H1 (cell line): Measurements from ENCODE around the gene KLF7. TPM values are rescaled to one million over a fixed set of nuclear protein-coding genes. Genes with fewer than 3 reads are reported as not detected.

ENCODE experiments used
- CTCF ChIA-PET: fragments of 300-600 bp; sonication (Branson Sonifier 250); formaldehyde crosslinking; loops from one replicate; lab custom pipeline; 2021; ENCODE audit not compliant: partially characterized antibody; lab: Charles Lee
- POLR2A ChIA-PET: fragments of 300-600 bp; sonication (Branson Sonifier 250); formaldehyde crosslinking; loops from one replicate; lab custom pipeline; 2021; ENCODE audit warnings: inconsistent platforms; ENCODE audit not compliant: partially characterized antibody; lab: Charles Lee
- DNase-seq, 2 experiments: peaks; one replicate each; pipeline versions ENCODE4 v3.0.0 to v3.0.0-alpha.2; 2010 to 2022; ENCODE audit warnings: low spot score in 2 of 2, low read depth in 1 of 2, mixed read lengths in 1 of 2
- FAIRE-seq: peaks from 2 replicates; lab custom pipeline; 2011; peaks lifted over from hg19 to GRCh38; lab: Jason Lieb, UNC
- H2AFZ ChIP-seq: 2 replicates; pipeline ENCODE4 v1.8.1; 2012; ENCODE audit warnings: low read length, inconsistent platforms
- H2AK5ac ChIP-seq: 2 replicates; pipeline ENCODE4 v1.6.1; 2013; ENCODE audit warnings: low read depth, low read length
- H2BK120ac ChIP-seq: replicated peaks from 2 replicates; pipeline ENCODE3; 2013; ENCODE audit warnings: low read depth, low read length, inconsistent platforms
- H2BK12ac ChIP-seq: 2 replicates; pipeline ENCODE4 v1.6.1; 2013; ENCODE audit warnings: low read depth, low read length
- H2BK15ac ChIP-seq: 2 replicates; pipeline ENCODE4 v1.6.1; 2013; ENCODE audit warnings: low read length
- H2BK20ac ChIP-seq: 2 replicates; pipeline ENCODE4 v1.6.1; 2013; ENCODE audit warnings: low read length
- H2BK5ac ChIP-seq: 2 replicates; pipeline ENCODE4 v1.6.1; 2013; ENCODE audit warnings: low read depth, low read length
- H3K14ac ChIP-seq: 2 replicates; pipeline ENCODE4 v1.6.1; 2013; ENCODE audit warnings: inconsistent platforms; ENCODE audit not compliant: insufficient read length
- H3K18ac ChIP-seq: 2 replicates; pipeline ENCODE4 v1.6.1; 2013; ENCODE audit warnings: low read length; ENCODE audit errors: extremely low read depth
- H3K23ac ChIP-seq: 2 replicates; pipeline ENCODE4 v1.6.1; 2013; ENCODE audit warnings: inconsistent platforms; ENCODE audit not compliant: insufficient read length
- H3K23me2 ChIP-seq: 2 replicates; pipeline ENCODE4 v1.6.1; 2013; ENCODE audit warnings: low read depth, low read length
- H3K27ac ChIP-seq: 2 replicates; pipeline ENCODE4 v1.6.1; 2011; ENCODE audit warnings: low read depth, low read length, inconsistent platforms
- H3K27me3 ChIP-seq, 4 experiments: replicated peaks in 1 of 4; 1 replicate in 1 of 4; 2 replicates in 3 of 4; pipeline versions ENCODE4 v1.6.1 to v1.8.1; 2011 to 2013; ENCODE audit warnings: low read length in 3 of 4, mild to moderate bottlenecking in 3 of 4, inconsistent platforms in 2 of 4, mixed read lengths in 2 of 4, moderate library complexity in 1 of 4; ENCODE audit not compliant: control insufficient read depth in 3 of 4, insufficient read depth in 3 of 4; ENCODE audit errors: extremely low read depth in 1 of 4
- H3K36me3 ChIP-seq, 4 experiments: 2 replicates each; pipeline versions ENCODE4 v1.6.1 to v1.8.1; 2011 to 2013; ENCODE audit warnings: mild to moderate bottlenecking in 4 of 4, low read length in 3 of 4, moderate library complexity in 2 of 4, control low read depth in 1 of 4, inconsistent platforms in 1 of 4; ENCODE audit not compliant: insufficient read depth in 4 of 4, control insufficient read depth in 2 of 4
- H3K4ac ChIP-seq: replicated peaks from 2 replicates; pipeline ENCODE3; 2013; ENCODE audit warnings: low read length, low read depth, mixed read lengths, inconsistent platforms; ENCODE audit not compliant: insufficient read length
- H3K4me1 ChIP-seq, 4 experiments: replicated peaks in 1 of 4; 1 replicate in 1 of 4; 2 replicates in 3 of 4; pipeline versions ENCODE4 v1.6.1 to v1.8.1; 2011 to 2013; ENCODE audit warnings: low read length in 3 of 4, inconsistent platforms in 2 of 4, mixed read lengths in 1 of 4; ENCODE audit not compliant: insufficient read depth in 4 of 4, control insufficient read depth in 3 of 4
- H3K4me2 ChIP-seq, 2 experiments: 2 replicates each; pipeline versions ENCODE4 v1.6.1 to v1.8.1; 2011 to 2013; ENCODE audit warnings: low read depth in 2 of 2, low read length in 2 of 2, control low read depth in 1 of 2, inconsistent platforms in 1 of 2, mild to moderate bottlenecking in 1 of 2; ENCODE audit not compliant: insufficient read depth in 1 of 2
- H3K4me3 ChIP-seq, 4 experiments: fragments of 200-600, 300-600 bp in 1 of 4; sonication (generic), shearing (Covaris generic), sonication (Bioruptor Twin) in 1 of 4; 2 replicates each; pipeline versions ENCODE4 v1.5.1 to v1.8.1; 2011 to 2016; ENCODE audit warnings: low read length in 4 of 4, low read depth in 3 of 4, control low read depth in 2 of 4, inconsistent platforms in 2 of 4, mild to moderate bottlenecking in 2 of 4, mixed read lengths in 1 of 4, moderate library complexity in 1 of 4; ENCODE audit not compliant: insufficient read depth in 2 of 4; ENCODE audit errors: extremely low read depth in 1 of 4
- H3K56ac ChIP-seq: replicated peaks from 2 replicates; pipeline ENCODE3; 2013; ENCODE audit warnings: low read depth, mild to moderate bottlenecking, mixed read lengths, low read length, inconsistent platforms; ENCODE audit not compliant: insufficient read length
- H3K79me1 ChIP-seq: 2 replicates; pipeline ENCODE4 v1.6.1; 2013; ENCODE audit warnings: low read depth, low read length, control low read depth
- H3K79me2 ChIP-seq, 2 experiments: 2 replicates each; pipeline versions ENCODE4 v1.6.1 to v1.8.1; 2012 to 2013; ENCODE audit warnings: low read length in 2 of 2, mild to moderate bottlenecking in 2 of 2, inconsistent platforms in 1 of 2; ENCODE audit not compliant: insufficient read depth in 2 of 2, control insufficient read depth in 1 of 2
- H3K9ac ChIP-seq, 4 experiments: replicated peaks in 1 of 4; 1 replicate in 1 of 4; 2 replicates in 3 of 4; pipeline versions ENCODE4 v1.6.1 to v1.8.1; 2011 to 2013; ENCODE audit warnings: low read depth in 3 of 4, low read length in 3 of 4, control low read depth in 2 of 4, mild to moderate bottlenecking in 2 of 4, moderate library complexity in 2 of 4, inconsistent platforms in 1 of 4; ENCODE audit errors: extremely low read depth in 1 of 4
- H3K9me3 ChIP-seq, 2 experiments: 2 replicates each; pipeline versions ENCODE4 v1.6.1 to v1.8.1; 2012 to 2013; ENCODE audit warnings: mild to moderate bottlenecking in 2 of 2, moderate library complexity in 2 of 2, control low read depth in 1 of 2, inconsistent platforms in 1 of 2, low read depth in 1 of 2, low read length in 1 of 2, mixed read lengths in 1 of 2; ENCODE audit not compliant: insufficient read depth in 2 of 2
- H4K20me1 ChIP-seq, 2 experiments: replicated peaks in 1 of 2; 2 replicates each; pipeline versions ENCODE3 to v1.8.1; 2011 to 2013; ENCODE audit warnings: inconsistent platforms in 2 of 2, low read length in 2 of 2, mild to moderate bottlenecking in 1 of 2; ENCODE audit not compliant: insufficient read depth in 2 of 2, control insufficient read depth in 1 of 2
- H4K5ac ChIP-seq: 2 replicates; pipeline ENCODE4 v1.6.1; 2013; ENCODE audit warnings: low read length, low read depth, mixed read lengths, inconsistent platforms; ENCODE audit not compliant: insufficient read length
- H4K8ac ChIP-seq: 2 replicates; pipeline ENCODE4 v1.8.0; 2013; ENCODE audit warnings: mild to moderate bottlenecking, moderate library complexity, low read length, inconsistent platforms; ENCODE audit not compliant: insufficient read depth; ENCODE audit errors: extremely low read depth
- H4K91ac ChIP-seq: replicated peaks from 2 replicates; pipeline ENCODE3; 2013; ENCODE audit warnings: low read length, mixed read lengths, inconsistent platforms; ENCODE audit not compliant: insufficient read length
- ASH2L ChIP-seq: fragments of 200-600, 300-600 bp; sonication (generic); IDR thresholded peaks from one replicate; pipeline ENCODE4 v1.7.1; 2017; ENCODE audit warnings: low read length
- BCL11A ChIP-seq, 2 experiments: IDR thresholded peaks; one replicate each; pipeline ENCODE4 v1.6.1; 2011; ENCODE audit warnings: low read depth in 2 of 2, low read length in 2 of 2, mild to moderate bottlenecking in 2 of 2
- BRCA1 ChIP-seq: IDR thresholded peaks from 2 replicates; pipeline ENCODE4 v1.6.1; 2012; ENCODE audit warnings: low read depth, low read length, improper control_type of control experiment
- CTCF ChIP-seq, 3 experiments: IDR thresholded peaks; 1 replicate in 2 of 3; 2 replicates in 1 of 3; pipeline versions ENCODE4 v1.5.1 to v1.6.1; 2011; ENCODE audit warnings: low read length in 3 of 3, mild to moderate bottlenecking in 3 of 3, inconsistent platforms in 2 of 3, low read depth in 1 of 3, moderate library complexity in 1 of 3; ENCODE audit not compliant: insufficient read depth in 1 of 3; ENCODE audit errors: control extremely low read depth in 1 of 3
- POLR2A ChIP-seq, 2 experiments: IDR thresholded peaks; 1 replicate in 1 of 2; 2 replicates in 1 of 2; pipeline ENCODE4 v1.6.1; 2011; ENCODE audit warnings: low read depth in 2 of 2, low read length in 2 of 2, mild to moderate bottlenecking in 2 of 2; ENCODE audit errors: control extremely low read depth in 1 of 2
- RNF2 ChIP-seq: fragments of 200-900, 300-1000 bp; sonication (generic); IDR thresholded peaks from 2 replicates; pipeline ENCODE4 v1.7.1; 2016; ENCODE audit warnings: borderline replicate concordance, low read depth, mild to moderate bottlenecking, antibody characterized with exemption, low read length; ENCODE audit not compliant: poor library complexity, severe bottlenecking; ENCODE audit errors: missing control alignments
- RXRA ChIP-seq: IDR thresholded peaks from 2 replicates; pipeline ENCODE4 v1.6.1; 2011; ENCODE audit warnings: low read depth, mild to moderate bottlenecking, low read length, moderate library complexity; ENCODE audit not compliant: insufficient read depth
- SP1 ChIP-seq: IDR thresholded peaks from 2 replicates; pipeline ENCODE4 v1.6.1; 2011; ENCODE audit warnings: low read depth, low read length
- SP2 ChIP-seq: IDR thresholded peaks from 2 replicates; pipeline ENCODE4 v1.6.1; 2012; ENCODE audit warnings: mild to moderate bottlenecking, low read length, inconsistent platforms
- SP4 ChIP-seq: IDR thresholded peaks from 2 replicates; pipeline ENCODE4 v1.6.1; 2012; ENCODE audit warnings: low read length, inconsistent platforms
- TBP ChIP-seq: IDR thresholded peaks from 2 replicates; pipeline ENCODE4 v1.6.1; 2011; ENCODE audit warnings: low read depth, low read length, improper control_type of control experiment
- WGBS, 2 experiments: shearing (Covaris generic) in 1 of 2; methylation state at CpG; one replicate each; pipeline versions ENCODE4 v1.1.6 to v1.1.7; 2013 to 2015; ENCODE audit warnings: low lambda C conversion rate in 2 of 2, mixed read lengths in 2 of 2, inconsistent platforms in 1 of 2, low coverage in 1 of 2, missing lambda C conversion rate in 1 of 2; ENCODE audit not compliant: insufficient replicate concordance in 2 of 2, insufficient coverage in 1 of 2, insufficient read length in 1 of 2; ENCODE audit errors: extremely low coverage in 1 of 2, missing lambda C conversion rate in 1 of 2; 5-methylcytosine and 5-hydroxymethylcytosine counted together
- polyA plus RNA-seq, 7 experiments: library from polyadenylated mRNA; depleted of rRNA in 3 of 7; stranded (reverse) in 5 of 7; unstranded in 2 of 7; fragments of >200 nt in 5 of 7; fragments of 200-250 nt in 2 of 7; gene quantifications; 1 replicate in 5 of 7; 2 replicates in 1 of 7; 4 replicates in 1 of 7; pipeline versions ENCODE4 v1.2.1 to v1.2.3, GENCODE V29; 2011 to 2013; ENCODE audit warnings: missing spikeins in 2 of 7, mixed read lengths in 2 of 7
- total RNA-seq: library from RNA; stranded (reverse); fragmentation: NEBNext Ultra II Directional; extraction: Animal tissue kit (Norgen Biotek cat#: 25700); gene quantifications from 2 replicates; pipeline ENCODE4 v1.2.1, GENCODE V29; 2021

KLF7 gene
- total and polyA plus RNA-seq, 2 of the 8 experiments (the other 6 are each of a cell fraction or from before 2014, with no cell fraction given), result 9.6 to 23.3 TPM

- no peaks in the 10 kb centered on the region for H3K79me2 ChIP-seq
- H3K79me1 ChIP-seq, result no peaks in the 10 kb centered on the region
- H3K4me2 ChIP-seq, result no peak overlapping the region
- no peak overlapping the region for H3K56ac ChIP-seq
- H2BK120ac ChIP-seq, result no peak overlapping the region
- H3K27ac ChIP-seq, result no peak overlapping the region
- no peak overlapping the region for H4K8ac ChIP-seq
- no peak overlapping the region for H3K23ac ChIP-seq
- H3K9ac ChIP-seq, result no peak overlapping the region; a peak in 1 of 7 replicates
- no peak overlapping the region for H2BK15ac ChIP-seq
- DNase-seq (no peak), FAIRE-seq (no peak)
- no peaks in the 10 kb centered on the region for H4K20me1 ChIP-seq
- H2BK5ac ChIP-seq, result 0 out of 2 replicates have a peak overlapping the region, but pooled peaks have one; percentile 35
- CTCF ChIA-PET, result interaction anchor here (1.4 kb wide), 1 partner anchor 53 kb away, joined by 3 read pairs; no protein-coding TSS in a partner anchor
- H3K27me3 ChIP-seq, result no peaks in the 10 kb centered on the region
- peaks cover 4 to 10% (median 6%) of the 10 kb centered on the region in 4 experiments; a peak in 4 of 7 replicates for H3K4me1 ChIP-seq
- H3K14ac ChIP-seq, result no peak overlapping the region
- no peak overlapping the region for H3K4ac ChIP-seq
- H3K36me3 ChIP-seq, result no peaks in the 10 kb centered on the region
- no peak overlapping the region for H2BK20ac ChIP-seq
- H3K23me2 ChIP-seq, result no peaks in the 10 kb centered on the region
- H4K5ac ChIP-seq, result no peak overlapping the region
- H2BK12ac ChIP-seq, result no peak overlapping the region; the same call in 1 of the 2 replicates
- H4K91ac ChIP-seq, result no peak overlapping the region
- no peak overlapping the region for H3K4me3 ChIP-seq
- H3K18ac ChIP-seq, result peak overlapping the region; percentile 49; the same call in 1 of the 2 replicates
- H2AK5ac ChIP-seq, result no peak overlapping the region
- no peaks in the 10 kb centered on the region for H3K9me3 ChIP-seq
- WGBS, 2 experiments, result 84% methylated on average over 9 of the region's 9 CpGs; no CpG with 5 or more reads in 1 of the 2 experiments
- POLR2A ChIA-PET, result no interaction called here
- no peak overlapping the region for H2AFZ ChIP-seq
- TF ChIP-seq SP4, result no peak
- TF ChIP-seq BRCA1, result no peak
- TF ChIP-seq RXRA, result no peak
- no peak for TF ChIP-seq TBP
- no peak for TF ChIP-seq ASH2L
- TF ChIP-seq SP1, result no peak
- no peak for TF ChIP-seq RNF2
- TF ChIP-seq BCL11A (IDR thresholded peaks at IDR 0.05; ENCODE audit: low read depth in 2 of 2, low read length in 2 of 2), result no peak
- no peak for TF ChIP-seq CTCF (IDR thresholded peaks at IDR 0.05; ENCODE audit: control extremely low read depth in 1 of 3, insufficient read depth in 1 of 3, low read depth in 1 of 3, low read length in 3 of 3)
- TF ChIP-seq POLR2A (IDR thresholded peaks at IDR 0.05; ENCODE audit: control extremely low read depth in 1 of 2, low read depth in 2 of 2, low read length in 2 of 2), result no peak
- no peak for TF ChIP-seq SP2
These were observed 123.8 kb downstream of the KLF7 start for GRCh38 chr2:207041786-207042554.
